HepG2 (cell line): ENCODE data around the gene CLCNKA. TPM values are rescaled to one million over a fixed set of nuclear protein-coding genes. Genes with fewer than 3 reads are reported as not detected.

ENCODE experiments used
- GFI1 ChIP-seq: sonication (generic); formaldehyde crosslinking; IDR thresholded peaks from 2 replicates; pipeline ENCODE4 v1.5.0; 2020; ENCODE audit warnings: missing genetic modification reagents, mild to moderate bottlenecking, borderline replicate concordance
- HHEX ChIP-seq: IDR thresholded peaks from 2 replicates; pipeline ENCODE4 v1.6.1; 2016; ENCODE audit warnings: control low read depth
- KLF16 ChIP-seq, 2 experiments: sonication (generic) in 1 of 2; formaldehyde crosslinking in 1 of 2; IDR thresholded peaks; 2 replicates each; pipeline versions ENCODE4 v1.6.1 to v1.8.0; 2016 to 2023; ENCODE audit warnings: missing genetic modification reagents in 2 of 2, missing compliant biosample characterization in 1 of 2
- LCORL ChIP-seq, 2 experiments: fragments of 450-650 bp in 1 of 2; sonication (generic) in 1 of 2; formaldehyde crosslinking in 1 of 2; IDR thresholded peaks; 2 replicates each; pipeline versions ENCODE4 v1.5.0 to v1.6.1; 2017 to 2020; ENCODE audit warnings: antibody characterized with exemption in 1 of 2, missing genetic modification reagents in 1 of 2
- POLR2A ChIP-seq, 2 experiments: IDR thresholded peaks; 2 replicates each; pipeline ENCODE4 v1.6.1; 2011; ENCODE audit warnings: low read depth in 2 of 2, low read length in 2 of 2, mild to moderate bottlenecking in 1 of 2, moderate library complexity in 1 of 2; ENCODE audit not compliant: insufficient read depth in 1 of 2
- RAD51 ChIP-seq: fragments of 450-650 bp; IDR thresholded peaks from 2 replicates; pipeline ENCODE4 v1.6.1; 2016; ENCODE audit warnings: borderline replicate concordance
- REXO4 ChIP-seq: sonication (generic); formaldehyde crosslinking; IDR thresholded peaks from 2 replicates; pipeline ENCODE4 v1.8.0; 2022; ENCODE audit warnings: missing genetic modification reagents, mild to moderate bottlenecking, borderline replicate concordance
- RXRA ChIP-seq: sonication (generic); formaldehyde crosslinking; IDR thresholded peaks from 2 replicates; pipeline ENCODE4 v1.5.1; 2020; ENCODE audit warnings: missing genetic modification reagents
- SALL2 ChIP-seq: sonication (generic); formaldehyde crosslinking; IDR thresholded peaks from 2 replicates; pipeline ENCODE4 v1.8.1; 2023; ENCODE audit warnings: mild to moderate bottlenecking, missing genetic modification reagents, inconsistent platforms
- SOX5 ChIP-seq: IDR thresholded peaks from 2 replicates; pipeline ENCODE4 v1.6.1; 2016; ENCODE audit warnings: borderline replicate concordance
- SP5 ChIP-seq: IDR thresholded peaks from 2 replicates; pipeline ENCODE4 v1.6.1; 2016; ENCODE audit warnings: low read depth, borderline replicate concordance
- THAP8 ChIP-seq: sonication (generic); formaldehyde crosslinking; IDR thresholded peaks from 2 replicates; pipeline ENCODE4 v1.5.1; 2020; ENCODE audit warnings: missing genetic modification reagents, mild to moderate bottlenecking, borderline replicate concordance
- ZFX ChIP-seq: sonication (generic); formaldehyde crosslinking; IDR thresholded peaks from 2 replicates; pipeline ENCODE4 v1.4.0; 2020; ENCODE audit warnings: mild to moderate bottlenecking, low read depth, missing genetic modification reagents, moderate library complexity
- ZNF512 ChIP-seq: sonication (generic); formaldehyde crosslinking; IDR thresholded peaks from 2 replicates; pipeline ENCODE4 v1.4.0; 2020; ENCODE audit warnings: mild to moderate bottlenecking, missing genetic modification reagents
- ZNF546 ChIP-seq: sonication (generic); formaldehyde crosslinking; conservative IDR thresholded peaks from 2 replicates; pipeline ENCODE4 v1.8.1; 2023; ENCODE audit warnings: mild to moderate bottlenecking, missing genetic modification reagents
- ZNF740 ChIP-seq: sonication (generic); formaldehyde crosslinking; IDR thresholded peaks from 2 replicates; pipeline ENCODE4 v1.4.0; 2020; ENCODE audit warnings: missing genetic modification reagents
- polyA plus RNA-seq, 8 experiments: library from polyadenylated mRNA; depleted of rRNA in 3 of 8; stranded (reverse) in 7 of 8; unstranded in 1 of 8; fragments of >200 nt; fragmentation: Illumina TruSeq in 4 of 8; extraction: Trizol in 4 of 8; gene quantifications; 2 replicates each; pipeline versions ENCODE4 v1.2.1 to v1.2.3, GENCODE V29; 2011 to 2016; ENCODE audit warnings: low read depth in 4 of 8, missing spikeins in 1 of 8, mixed read lengths in 1 of 8; ENCODE audit not compliant: insufficient read depth in 1 of 8
- total RNA-seq, 5 experiments: library from RNA; depleted of rRNA; stranded (reverse); fragments of >200 nt; fragmentation: Illumina TruSeq; extraction: Trizol; gene quantifications; 2 replicates each; pipeline ENCODE4 v1.2.3, GENCODE V29; 2016; ENCODE audit warnings: low read depth in 1 of 5
- TF ChIP-seq, protein P1 (sequence below): sonication (generic); formaldehyde crosslinking; IDR thresholded peaks from 2 replicates; pipeline ENCODE4 v1.8.1; 2023; ENCODE audit warnings: mild to moderate bottlenecking, missing genetic modification reagents
- TF ChIP-seq, protein P2 (sequence below): IDR thresholded peaks from 2 replicates; pipeline ENCODE4 v1.6.1; 2016; ENCODE audit warnings: missing genetic modification reagents, missing compliant biosample characterization
- TF ChIP-seq, protein P3 (sequence below): fragments of 450-650 bp; IDR thresholded peaks from 2 replicates; pipeline ENCODE4 v1.6.1; 2017

The CLCNKA gene
- total and polyA plus RNA-seq, 2 of the 13 experiments (the other 11 are each of a cell fraction or from before 2014, with no cell fraction given): 0.03 TPM; not detected in 1

GRCh38 chr1:16014509-16015482, 7.0 kb upstream of the CLCNKA start (continued):
- TF ChIP-seq SOX5 (CRISPR knock-in tag) (no peak), LCORL (IDR thresholded peaks at IDR 0.05) (no peak), LCORL (CRISPR knock-in tag; IDR thresholded peaks at IDR 0.05) (no peak), RXRA (no peak), SP5 (CRISPR knock-in tag) (0 out of 2 replicates have a peak, but pooled peaks have one; percentile 26), GFI1 (0 out of 2 replicates have a peak, but pooled peaks have one; percentile 35), THAP8 (CRISPR knock-in tag) (no peak), ZNF512 (CRISPR knock-in tag) (no peak), KLF16 (CRISPR knock-in tag; IDR thresholded peaks at IDR 0.05) (no peak), POLR2A (IDR thresholded peaks at IDR 0.05; ENCODE audit: insufficient read depth in 1 of 2, low read depth in 2 of 2, low read length in 2 of 2) (peak in 1 of 2 experiments; percentile 39; a peak in 1 of 4 replicates), SALL2 (CRISPR knock-in tag) (no peak), HHEX (CRISPR knock-in tag) (no peak), ZNF740 (no peak), RAD51 (no peak), ZFX (CRISPR knock-in tag) (peak; percentile 76), REXO4 (CRISPR knock-in tag) (no peak), ZNF546 (CRISPR knock-in tag) (no peak)
- TF ChIP-seq, protein P1, sequence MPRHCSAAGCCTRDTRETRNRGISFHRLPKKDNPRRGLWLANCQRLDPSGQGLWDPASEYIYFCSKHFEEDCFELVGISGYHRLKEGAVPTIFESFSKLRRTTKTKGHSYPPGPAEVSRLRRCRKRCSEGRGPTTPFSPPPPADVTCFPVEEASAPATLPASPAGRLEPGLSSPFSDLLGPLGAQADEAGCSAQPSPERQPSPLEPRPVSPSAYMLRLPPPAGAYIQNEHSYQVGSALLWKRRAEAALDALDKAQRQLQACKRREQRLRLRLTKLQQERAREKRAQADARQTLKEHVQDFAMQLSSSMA: no peak
- TF ChIP-seq, protein P2, sequence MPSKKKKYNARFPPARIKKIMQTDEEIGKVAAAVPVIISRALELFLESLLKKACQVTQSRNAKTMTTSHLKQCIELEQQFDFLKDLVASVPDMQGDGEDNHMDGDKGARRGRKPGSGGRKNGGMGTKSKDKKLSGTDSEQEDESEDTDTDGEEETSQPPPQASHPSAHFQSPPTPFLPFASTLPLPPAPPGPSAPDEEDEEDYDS (CRISPR knock-in tag): peak; percentile 22; the same call in 1 of the 2 replicates
- TF ChIP-seq, protein P3, sequence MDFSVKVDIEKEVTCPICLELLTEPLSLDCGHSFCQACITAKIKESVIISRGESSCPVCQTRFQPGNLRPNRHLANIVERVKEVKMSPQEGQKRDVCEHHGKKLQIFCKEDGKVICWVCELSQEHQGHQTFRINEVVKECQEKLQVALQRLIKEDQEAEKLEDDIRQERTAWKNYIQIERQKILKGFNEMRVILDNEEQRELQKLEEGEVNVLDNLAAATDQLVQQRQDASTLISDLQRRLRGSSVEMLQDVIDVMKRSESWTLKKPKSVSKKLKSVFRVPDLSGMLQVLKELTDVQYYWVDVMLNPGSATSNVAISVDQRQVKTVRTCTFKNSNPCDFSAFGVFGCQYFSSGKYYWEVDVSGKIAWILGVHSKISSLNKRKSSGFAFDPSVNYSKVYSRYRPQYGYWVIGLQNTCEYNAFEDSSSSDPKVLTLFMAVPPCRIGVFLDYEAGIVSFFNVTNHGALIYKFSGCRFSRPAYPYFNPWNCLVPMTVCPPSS: no peak
